ENCODE data around the gene SH3GL1. TPM values are rescaled to one million over a fixed set of nuclear protein-coding genes. Genes with fewer than 3 reads are reported as not detected.

Gene SH3GL1
- total and polyA plus RNA-seq, 2 donors from 2014 or later = 34.8 to 52.7 TPM

DNA sequence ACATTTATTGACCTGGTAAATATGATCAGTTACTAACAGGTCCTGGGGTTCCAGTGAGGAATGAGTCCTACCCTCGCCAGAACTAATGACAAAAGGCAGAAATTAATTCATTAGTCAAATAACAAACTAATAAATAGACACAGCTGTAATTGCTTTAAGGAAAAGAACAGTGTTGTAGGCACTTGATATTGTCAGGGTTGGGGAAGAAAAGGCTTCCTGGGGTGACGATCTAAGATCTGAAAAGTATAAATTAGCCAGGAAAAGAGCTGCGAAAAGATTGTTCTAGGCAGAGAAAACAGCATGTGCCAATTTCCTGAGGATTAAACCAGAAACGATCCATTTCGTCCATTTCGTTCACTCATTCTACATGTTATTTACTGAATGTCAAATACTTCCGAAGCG, 1.4 kb upstream of the SH3GL1 start:
- Histone ChIP-seq H3K9me3 (ENCODE audit: control insufficient read depth in 2 of 3, insufficient read depth in 1 of 3, low read length in 3 of 3) (no peaks in the 10 kb centered on the region), H3K4me1 (ENCODE audit: control insufficient read depth in 2 of 3, insufficient read depth in 2 of 3, low read depth in 1 of 3, low read length in 3 of 3) (peaks cover 0 to 28% (median 27%) of the 10 kb centered on the region in 3 donors), H3K27ac (ENCODE audit: low read depth in 2 of 2, low read length in 2 of 2) (peak overlapping the region; percentile 86 to 93), H3K36me3 (ENCODE audit: control insufficient read depth in 2 of 3, insufficient read depth in 3 of 3, low read length in 3 of 3) (peaks cover 0 to 6% (median 0%) of the 10 kb centered on the region in 3 donors), H3K9ac (ENCODE audit: low read length in 3 of 3) (peak overlapping the region; percentile 71 to 76 (median 75)), H3K4me3 (ENCODE audit: low read length in 3 of 3) (peak overlapping the region; percentile 61 to 80 (median 75)), H3K27me3 (ENCODE audit: control insufficient read depth, insufficient read depth, low read length) (no peaks in the 10 kb centered on the region)
- FAIRE-seq (no peak), DNase-seq (no peak)
- intact Hi-C loops (cut with DNase I) = no loop called here
- TF ChIP-seq, protein P1, sequence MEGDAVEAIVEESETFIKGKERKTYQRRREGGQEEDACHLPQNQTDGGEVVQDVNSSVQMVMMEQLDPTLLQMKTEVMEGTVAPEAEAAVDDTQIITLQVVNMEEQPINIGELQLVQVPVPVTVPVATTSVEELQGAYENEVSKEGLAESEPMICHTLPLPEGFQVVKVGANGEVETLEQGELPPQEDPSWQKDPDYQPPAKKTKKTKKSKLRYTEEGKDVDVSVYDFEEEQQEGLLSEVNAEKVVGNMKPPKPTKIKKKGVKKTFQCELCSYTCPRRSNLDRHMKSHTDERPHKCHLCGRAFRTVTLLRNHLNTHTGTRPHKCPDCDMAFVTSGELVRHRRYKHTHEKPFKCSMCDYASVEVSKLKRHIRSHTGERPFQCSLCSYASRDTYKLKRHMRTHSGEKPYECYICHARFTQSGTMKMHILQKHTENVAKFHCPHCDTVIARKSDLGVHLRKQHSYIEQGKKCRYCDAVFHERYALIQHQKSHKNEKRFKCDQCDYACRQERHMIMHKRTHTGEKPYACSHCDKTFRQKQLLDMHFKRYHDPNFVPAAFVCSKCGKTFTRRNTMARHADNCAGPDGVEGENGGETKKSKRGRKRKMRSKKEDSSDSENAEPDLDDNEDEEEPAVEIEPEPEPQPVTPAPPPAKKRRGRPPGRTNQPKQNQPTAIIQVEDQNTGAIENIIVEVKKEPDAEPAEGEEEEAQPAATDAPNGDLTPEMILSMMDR (IDR thresholded peaks at IDR 0.05; ENCODE audit: borderline replicate concordance, extremely low read depth, insufficient read depth) = no peak

- Histone ChIP-seq H3K27me3 (ENCODE audit: control insufficient read depth, insufficient read depth, low read length) (no peaks in the 10 kb centered on the region), H3K4me3 (ENCODE audit: low read length in 3 of 3) (peak overlapping the region; percentile 91 to 97 (median 91)), H3K4me1 (ENCODE audit: control insufficient read depth in 2 of 3, insufficient read depth in 2 of 3, low read depth in 1 of 3, low read length in 3 of 3) (peaks cover 0 to 29% (median 29%) of the 10 kb centered on the region in 3 donors), H3K36me3 (ENCODE audit: control insufficient read depth in 2 of 3, insufficient read depth in 3 of 3, low read length in 3 of 3) (peaks cover 2 to 13% (median 3%) of the 10 kb centered on the region in 3 donors), H3K9ac (ENCODE audit: low read length in 3 of 3) (peak overlapping the region; percentile 86 to 94 (median 91)), H3K27ac (ENCODE audit: low read depth in 2 of 2, low read length in 2 of 2) (peak overlapping the region; percentile 82 to 89), H3K9me3 (ENCODE audit: control insufficient read depth in 2 of 3, insufficient read depth in 1 of 3, low read length in 3 of 3) (no peaks in the 10 kb centered on the region)
- DNase-seq (peak in 1 of 5 donors; percentile 70), FAIRE-seq (no peak)
- intact Hi-C loops (cut with DNase I) = no loop called here
- TF ChIP-seq, protein P1 (IDR thresholded peaks at IDR 0.05; ENCODE audit: borderline replicate concordance, extremely low read depth, insufficient read depth) = no peak
Observed at GRCh38 chr19:4399812-4400134, 574 bp downstream of the SH3GL1 start.

DNA sequence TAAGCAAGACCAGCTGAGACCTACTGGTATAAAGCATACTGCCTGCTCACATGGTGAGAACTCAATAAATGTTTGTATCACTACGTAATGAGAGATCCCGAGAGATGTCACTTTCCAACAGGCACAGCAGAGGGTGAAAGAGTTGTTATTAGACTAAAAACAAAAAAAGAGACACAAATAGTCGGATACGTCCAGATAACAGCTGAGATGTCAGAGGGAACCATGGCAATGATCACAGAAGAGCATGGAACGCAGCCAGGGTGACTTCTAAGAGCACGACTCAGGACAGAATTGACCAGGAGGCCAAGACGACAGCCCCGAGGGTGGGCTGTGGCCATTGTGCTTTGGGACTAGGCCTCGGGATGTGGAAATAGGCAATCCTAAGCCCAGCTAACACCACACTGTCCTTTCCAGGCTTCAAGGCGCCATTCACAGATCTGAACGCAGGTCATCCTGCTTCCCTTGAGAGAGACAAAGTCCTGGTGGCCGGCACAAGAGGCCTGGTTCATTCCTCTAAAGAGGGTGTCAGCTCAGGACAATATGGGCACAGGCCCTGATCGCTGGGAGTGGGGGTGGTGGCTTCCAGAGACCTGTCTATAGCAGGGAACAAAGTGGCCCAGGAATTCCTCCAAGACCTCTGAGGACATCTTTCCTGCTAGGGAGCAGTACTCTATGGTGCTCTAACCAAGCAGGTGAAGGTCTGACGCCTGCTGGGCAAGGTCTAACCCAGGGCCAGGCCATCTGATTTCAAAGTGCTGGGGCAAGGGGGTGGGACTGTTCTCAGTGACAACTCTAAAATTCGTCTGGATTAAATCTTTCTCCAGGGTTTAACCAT, 3.2 kb downstream of the SH3GL1 start:
- peak overlapping the region in 1 of 2 donors; percentile 18 for H3K27ac ChIP-seq (ENCODE audit: low read depth in 2 of 2, low read length in 2 of 2)
- DNase-seq (peak in 1 of 5 donors; percentile 70), FAIRE-seq (no peak)
- H3K9ac ChIP-seq (ENCODE audit: low read length in 3 of 3) = peak overlapping the region in 1 of 3 donors; percentile 12
- TF ChIP-seq, protein P1 (IDR thresholded peaks at IDR 0.05; ENCODE audit: borderline replicate concordance, extremely low read depth, insufficient read depth) = no peak
- no peak overlapping the region for H3K4me3 ChIP-seq (ENCODE audit: low read length in 3 of 3)
- no peaks in the 10 kb centered on the region for H3K9me3 ChIP-seq (ENCODE audit: control insufficient read depth in 2 of 3, insufficient read depth in 1 of 3, low read length in 3 of 3)
- no peaks in the 10 kb centered on the region for H3K27me3 ChIP-seq (ENCODE audit: control insufficient read depth, insufficient read depth, low read length)
- H3K36me3 ChIP-seq (ENCODE audit: control insufficient read depth in 2 of 3, insufficient read depth in 3 of 3, low read length in 3 of 3) = peaks cover 2 to 18% (median 3%) of the 10 kb centered on the region in 3 donors
- peaks cover 0 to 32% (median 24%) of the 10 kb centered on the region in 3 donors for H3K4me1 ChIP-seq (ENCODE audit: control insufficient read depth in 2 of 3, insufficient read depth in 2 of 3, low read depth in 1 of 3, low read length in 3 of 3)
- intact Hi-C loops (cut with DNase I) = no loop called here

Data from kidney (tissue), 14 donors.